ENCODE measurements around the gene F2RL2. TPM values are rescaled to one million over a fixed set of nuclear protein-coding genes. Genes with fewer than 3 reads are reported as not detected.
A peak's percentile ranks its signal among the peaks of the same experiment; 100 is the strongest.

Gene F2RL2
- total RNA-seq, 1 experiment from 2014 or later: not detected

DNA sequence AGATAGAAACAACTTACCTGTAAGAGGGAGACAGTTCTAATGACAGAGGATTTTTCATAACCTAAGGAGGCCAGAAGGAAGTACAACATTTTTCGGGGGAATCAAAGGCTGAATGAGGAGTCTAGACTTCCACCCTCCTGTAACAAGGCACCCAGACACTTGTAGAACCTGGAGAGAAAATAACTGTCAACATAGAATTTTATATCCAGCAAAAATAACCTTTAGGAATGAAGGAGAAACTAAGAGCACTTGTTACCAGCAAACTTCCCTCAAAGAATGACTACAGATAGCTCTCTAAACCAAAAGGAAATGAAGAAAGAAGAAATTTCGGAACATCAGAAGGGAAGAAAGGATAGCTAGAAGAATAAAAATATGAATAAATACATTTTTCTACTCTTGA is 25.9 kb upstream of the F2RL2 start:
- no peak for DNase-seq
- no TSS peak for BruUV-seq (replicated peaks)
- H3K4me1 Mint-ChIP-seq (ENCODE audit: low read depth, unreplicated experiment): no peaks in the 10 kb centered on the region
- no peaks in the 10 kb centered on the region for H3K27me3 Mint-ChIP-seq (ENCODE audit: unreplicated experiment)
- no peak overlapping the region for H3K27ac Mint-ChIP-seq (ENCODE audit: unreplicated experiment)
- no peak overlapping the region for H3K4me3 Mint-ChIP-seq (ENCODE audit: low read depth, unreplicated experiment)
- H3K36me3 Mint-ChIP-seq (ENCODE audit: insufficient read depth, unreplicated experiment): no peaks in the 10 kb centered on the region
- peaks cover 5% of the 10 kb centered on the region for H3K9me3 Mint-ChIP-seq (ENCODE audit: low read depth, unreplicated experiment)
- CTCF ChIA-PET: no interaction called here
- intact Hi-C loops (cut with micrococcal nuclease; ENCODE audit: unreplicated experiment): no loop called here
- TF ChIP-seq, protein P1, sequence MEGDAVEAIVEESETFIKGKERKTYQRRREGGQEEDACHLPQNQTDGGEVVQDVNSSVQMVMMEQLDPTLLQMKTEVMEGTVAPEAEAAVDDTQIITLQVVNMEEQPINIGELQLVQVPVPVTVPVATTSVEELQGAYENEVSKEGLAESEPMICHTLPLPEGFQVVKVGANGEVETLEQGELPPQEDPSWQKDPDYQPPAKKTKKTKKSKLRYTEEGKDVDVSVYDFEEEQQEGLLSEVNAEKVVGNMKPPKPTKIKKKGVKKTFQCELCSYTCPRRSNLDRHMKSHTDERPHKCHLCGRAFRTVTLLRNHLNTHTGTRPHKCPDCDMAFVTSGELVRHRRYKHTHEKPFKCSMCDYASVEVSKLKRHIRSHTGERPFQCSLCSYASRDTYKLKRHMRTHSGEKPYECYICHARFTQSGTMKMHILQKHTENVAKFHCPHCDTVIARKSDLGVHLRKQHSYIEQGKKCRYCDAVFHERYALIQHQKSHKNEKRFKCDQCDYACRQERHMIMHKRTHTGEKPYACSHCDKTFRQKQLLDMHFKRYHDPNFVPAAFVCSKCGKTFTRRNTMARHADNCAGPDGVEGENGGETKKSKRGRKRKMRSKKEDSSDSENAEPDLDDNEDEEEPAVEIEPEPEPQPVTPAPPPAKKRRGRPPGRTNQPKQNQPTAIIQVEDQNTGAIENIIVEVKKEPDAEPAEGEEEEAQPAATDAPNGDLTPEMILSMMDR (IDR thresholded peaks at IDR 0.05; ENCODE audit: unreplicated experiment): no peak

DNA sequence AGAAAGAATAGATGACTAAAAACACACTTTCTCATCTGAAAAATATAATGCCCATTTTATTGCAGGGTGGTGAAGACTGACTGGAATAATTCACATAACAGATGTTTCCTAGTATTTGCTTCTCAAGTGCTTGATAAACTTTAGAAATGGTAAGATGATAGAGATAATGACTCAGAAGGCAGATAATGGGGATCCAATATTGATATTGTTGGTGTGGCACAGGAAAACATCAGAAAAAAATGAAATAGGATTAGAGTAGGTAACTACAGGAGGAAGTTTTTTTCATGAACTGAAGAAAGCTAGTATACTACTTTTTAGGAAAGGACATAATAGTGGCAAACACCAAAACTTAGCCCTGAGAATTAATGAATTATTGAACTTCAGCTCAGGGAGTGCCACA is 20.2 kb upstream of the F2RL2 start:
- no TSS peak for BruUV-seq (replicated peaks)
- Mint-ChIP-seq H3K36me3 (ENCODE audit: insufficient read depth, unreplicated experiment) (no peaks in the 10 kb centered on the region), H3K9me3 (ENCODE audit: low read depth, unreplicated experiment) (no peaks in the 10 kb centered on the region), H3K4me1 (ENCODE audit: low read depth, unreplicated experiment) (no peaks in the 10 kb centered on the region), H3K4me3 (ENCODE audit: low read depth, unreplicated experiment) (no peak overlapping the region), H3K27ac (ENCODE audit: unreplicated experiment) (no peak overlapping the region), H3K27me3 (ENCODE audit: unreplicated experiment) (no peaks in the 10 kb centered on the region)
- DNase-seq: no peak
- CTCF ChIA-PET: interaction anchor here (1.2 kb wide), 1 partner anchor 131 kb away, joined by 4 read pairs; no protein-coding TSS in a partner anchor
- TF ChIP-seq, protein P1 (IDR thresholded peaks at IDR 0.05; ENCODE audit: unreplicated experiment): no peak
- intact Hi-C loops (cut with micrococcal nuclease; ENCODE audit: unreplicated experiment): no loop called here

DNA sequence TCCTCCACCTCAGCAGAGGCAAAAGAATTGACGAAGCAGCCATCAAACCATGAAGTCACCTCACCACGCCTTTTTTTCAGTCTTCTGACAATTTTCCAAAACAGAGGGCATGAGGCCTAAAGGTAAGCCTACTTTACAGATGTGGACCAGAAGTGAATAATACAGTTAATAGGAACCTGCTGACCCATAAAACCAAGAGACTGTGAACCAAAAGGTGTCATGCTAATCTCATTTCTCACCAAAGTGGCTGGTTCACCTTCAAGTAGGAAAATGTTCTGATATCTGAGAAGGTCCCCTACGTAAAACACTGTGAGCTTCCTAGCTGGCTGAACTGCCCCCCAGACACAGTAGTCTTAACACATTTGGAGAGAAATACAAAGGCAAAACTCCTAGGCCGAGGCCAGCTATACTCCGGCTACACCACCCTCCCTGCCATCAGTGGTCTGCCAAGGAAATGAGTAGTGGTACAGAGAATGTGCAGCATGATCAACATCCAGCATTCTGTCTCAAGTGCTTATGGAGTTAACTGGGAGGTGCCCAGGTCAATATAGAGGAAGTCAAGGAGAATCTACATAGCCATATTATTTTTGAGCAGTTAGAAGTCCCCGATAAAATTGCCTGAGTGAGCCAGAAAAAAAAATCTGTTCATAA is 19.3 kb upstream of the F2RL2 start:
- TF ChIP-seq, protein P1 (IDR thresholded peaks at IDR 0.05; ENCODE audit: unreplicated experiment): no peak
- no TSS peak for BruUV-seq (replicated peaks)
- Mint-ChIP-seq H3K9me3 (ENCODE audit: low read depth, unreplicated experiment) (no peaks in the 10 kb centered on the region), H3K27ac (ENCODE audit: unreplicated experiment) (no peak overlapping the region), H3K4me1 (ENCODE audit: low read depth, unreplicated experiment) (no peaks in the 10 kb centered on the region), H3K27me3 (ENCODE audit: unreplicated experiment) (no peaks in the 10 kb centered on the region), H3K4me3 (ENCODE audit: low read depth, unreplicated experiment) (no peak overlapping the region), H3K36me3 (ENCODE audit: insufficient read depth, unreplicated experiment) (no peaks in the 10 kb centered on the region)
- DNase-seq: no peak
- CTCF ChIA-PET: no interaction called here
- intact Hi-C loops (cut with micrococcal nuclease; ENCODE audit: unreplicated experiment): no loop called here

DNA sequence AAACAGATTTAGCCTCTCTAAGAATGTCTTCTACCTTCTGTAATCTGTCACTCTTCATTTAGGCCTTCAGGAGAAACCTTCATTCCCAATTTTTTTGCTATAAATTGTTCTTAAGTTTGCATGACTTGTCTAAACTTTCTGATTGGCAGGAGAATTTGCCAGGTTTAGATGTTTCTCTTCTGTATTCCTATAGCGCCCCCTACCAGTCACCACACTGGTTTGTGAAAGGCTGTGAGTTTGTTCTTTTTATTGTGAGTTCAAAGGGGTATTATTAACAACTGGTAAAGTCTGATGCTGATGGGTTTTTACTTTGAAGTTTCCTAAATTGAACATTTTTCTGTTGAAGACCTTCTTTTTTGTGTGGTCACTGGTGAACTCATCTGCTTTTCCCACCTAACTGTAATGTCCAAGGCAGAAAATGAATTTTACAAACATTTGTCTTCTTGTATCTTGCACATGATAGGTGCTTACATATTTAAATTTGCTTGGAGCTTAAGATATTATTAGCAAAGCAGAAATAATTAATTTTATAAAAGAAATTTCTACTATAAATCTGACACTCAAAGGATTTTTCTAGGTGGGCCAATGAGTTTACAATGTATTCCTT is 18.4 kb upstream of the F2RL2 start:
- Mint-ChIP-seq H3K9me3 (ENCODE audit: low read depth, unreplicated experiment) (no peaks in the 10 kb centered on the region), H3K4me3 (ENCODE audit: low read depth, unreplicated experiment) (no peak overlapping the region), H3K27ac (ENCODE audit: unreplicated experiment) (no peak overlapping the region), H3K36me3 (ENCODE audit: insufficient read depth, unreplicated experiment) (no peaks in the 10 kb centered on the region), H3K4me1 (ENCODE audit: low read depth, unreplicated experiment) (no peaks in the 10 kb centered on the region), H3K27me3 (ENCODE audit: unreplicated experiment) (no peaks in the 10 kb centered on the region)
- intact Hi-C loops (cut with micrococcal nuclease; ENCODE audit: unreplicated experiment): loop anchor here (1.0 kb wide), 1 partner anchor 40 kb away; no protein-coding TSS in a partner anchor
- BruUV-seq (replicated peaks): no TSS peak
- CTCF ChIA-PET: no interaction called here
- peak; percentile 72 for DNase-seq
- TF ChIP-seq, protein P1 (IDR thresholded peaks at IDR 0.05; ENCODE audit: unreplicated experiment): peak; percentile 61

Data from Calu3 (cell line).